Sigmoid colon (tissue), 4 donors: Measurements from ENCODE around the gene LCORL.

Experiments used
- CTCF ChIP-seq, 4 experiments: fragments of 450-650 bp in 3 of 4; fragments of 200-600 bp in 1 of 4; IDR thresholded peaks; one replicate each; pipeline ENCODE4 v1.5.1; 2016 to 2019; ENCODE audit warnings: antibody characterized with exemption in 4 of 4, mild to moderate bottlenecking in 3 of 4, moderate library complexity in 2 of 4
- EP300 ChIP-seq, 4 donors: sonication (generic); formaldehyde crosslinking; IDR thresholded peaks; one replicate each; pipeline ENCODE4 v1.6.1; 2017; ENCODE audit warnings: antibody characterized with exemption in 4 of 4
- POLR2A ChIP-seq, 2 donors: fragments of 450-650 bp; IDR thresholded peaks; one replicate each; pipeline ENCODE4 v1.6.1; 2016; ENCODE audit warnings: antibody characterized with exemption in 2 of 2, mild to moderate bottlenecking in 2 of 2, moderate library complexity in 2 of 2
- POLR2AphosphoS5 ChIP-seq, 4 donors: sonication (generic); formaldehyde crosslinking; IDR thresholded peaks; one replicate each; pipeline ENCODE4 v1.6.1; 2017; ENCODE audit warnings: antibody characterized with exemption in 4 of 4

GRCh38 chr4:18007625-18008024, 13.9 kb downstream of the LCORL start:
- no peak for TF ChIP-seq CTCF (IDR thresholded peaks at IDR 0.05)
- no peak for TF ChIP-seq POLR2AphosphoS5 (IDR thresholded peaks at IDR 0.05)
- TF ChIP-seq POLR2A (IDR thresholded peaks at IDR 0.05) = no peak
- no peak for TF ChIP-seq EP300 (IDR thresholded peaks at IDR 0.05)
